ENCODE measurements around the gene CCDC93. TPM values are rescaled to one million over a fixed set of nuclear protein-coding genes. Genes with fewer than 3 reads are reported as not detected.

Gene CCDC93
- total and polyA plus RNA-seq, 9 donors: 10.3 to 33.8 (median 25.4) TPM

- Histone ChIP-seq H3K9me3 (no peaks in the 10 kb centered on the region), H3K27me3 (no peaks in the 10 kb centered on the region), H3K4me3 (no peak overlapping the region), H3K4me1 (ENCODE audit: insufficient read depth) (no peaks in the 10 kb centered on the region), H3K27ac (no peak overlapping the region), H3K36me3 (no peaks in the 10 kb centered on the region)
- DNase-seq: no peak
- WGBS, 3 donors: 82 to 93% (median 85%) methylated on average over 1 of the region's 1 CpG
- intact Hi-C loops (cut with DNase I): no loop called here
- TF ChIP-seq CTCF (IDR thresholded peaks at IDR 0.05) (no peak), EP300 (IDR thresholded peaks at IDR 0.05) (no peak), POLR2A (IDR thresholded peaks at IDR 0.05) (no peak)
These were observed 32.1 kb downstream of the CCDC93 start for GRCh38 chr2:117981810-117982209.

DNA sequence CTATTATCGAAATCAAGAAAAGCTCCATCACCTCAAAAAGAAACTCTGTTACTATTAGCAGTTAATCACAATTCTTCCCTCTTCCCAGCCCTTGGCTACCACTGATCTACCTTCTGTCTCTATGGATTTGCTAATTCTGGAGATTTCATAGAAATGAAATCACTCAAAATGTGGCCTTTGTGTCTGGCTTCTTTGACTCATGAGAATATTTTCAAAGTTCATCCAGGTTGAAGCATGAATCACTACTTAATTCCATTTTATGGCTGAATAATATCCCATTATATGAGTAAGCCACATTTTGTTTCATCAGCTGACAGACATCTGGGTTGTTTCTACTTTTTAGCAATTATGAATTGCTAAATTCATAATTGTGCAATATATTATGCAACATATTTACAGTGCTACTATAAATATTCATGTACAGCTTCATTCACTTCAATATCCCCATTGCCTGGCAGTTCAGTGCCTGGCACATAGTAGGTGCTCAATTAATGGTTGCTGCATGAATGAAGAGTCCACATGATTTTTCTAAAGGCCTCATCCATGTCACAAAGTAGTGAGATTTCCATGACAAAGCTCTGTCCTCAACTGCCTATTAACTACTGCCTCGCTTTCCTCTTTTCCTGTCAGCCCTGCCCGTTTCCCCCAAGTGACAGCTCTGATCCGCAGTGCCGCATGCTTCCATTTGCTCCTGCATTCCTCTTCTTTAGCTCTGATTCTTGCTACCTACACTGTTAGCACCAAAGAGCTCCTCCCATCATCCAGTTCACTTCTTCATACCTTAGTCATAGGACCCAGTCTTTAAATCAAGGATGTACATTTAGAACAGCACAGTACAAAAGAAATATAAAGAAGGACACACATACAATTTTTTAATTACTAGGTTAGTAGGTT, 32.8 kb downstream of the CCDC93 start:
- Histone ChIP-seq H3K36me3 (no peaks in the 10 kb centered on the region), H3K27ac (no peak overlapping the region), H3K4me3 (no peak overlapping the region), H3K9me3 (no peaks in the 10 kb centered on the region), H3K27me3 (no peaks in the 10 kb centered on the region), H3K4me1 (ENCODE audit: insufficient read depth) (no peaks in the 10 kb centered on the region)
- 92 to 96% (median 92%) methylated on average over 5 of the region's 5 CpGs for WGBS, 3 donors
- no peak for TF ChIP-seq POLR2A (IDR thresholded peaks at IDR 0.05)
- TF ChIP-seq CTCF (IDR thresholded peaks at IDR 0.05): no peak
- TF ChIP-seq EP300 (IDR thresholded peaks at IDR 0.05): no peak
- no peak for DNase-seq
- intact Hi-C loops (cut with DNase I): no loop called here

DNA sequence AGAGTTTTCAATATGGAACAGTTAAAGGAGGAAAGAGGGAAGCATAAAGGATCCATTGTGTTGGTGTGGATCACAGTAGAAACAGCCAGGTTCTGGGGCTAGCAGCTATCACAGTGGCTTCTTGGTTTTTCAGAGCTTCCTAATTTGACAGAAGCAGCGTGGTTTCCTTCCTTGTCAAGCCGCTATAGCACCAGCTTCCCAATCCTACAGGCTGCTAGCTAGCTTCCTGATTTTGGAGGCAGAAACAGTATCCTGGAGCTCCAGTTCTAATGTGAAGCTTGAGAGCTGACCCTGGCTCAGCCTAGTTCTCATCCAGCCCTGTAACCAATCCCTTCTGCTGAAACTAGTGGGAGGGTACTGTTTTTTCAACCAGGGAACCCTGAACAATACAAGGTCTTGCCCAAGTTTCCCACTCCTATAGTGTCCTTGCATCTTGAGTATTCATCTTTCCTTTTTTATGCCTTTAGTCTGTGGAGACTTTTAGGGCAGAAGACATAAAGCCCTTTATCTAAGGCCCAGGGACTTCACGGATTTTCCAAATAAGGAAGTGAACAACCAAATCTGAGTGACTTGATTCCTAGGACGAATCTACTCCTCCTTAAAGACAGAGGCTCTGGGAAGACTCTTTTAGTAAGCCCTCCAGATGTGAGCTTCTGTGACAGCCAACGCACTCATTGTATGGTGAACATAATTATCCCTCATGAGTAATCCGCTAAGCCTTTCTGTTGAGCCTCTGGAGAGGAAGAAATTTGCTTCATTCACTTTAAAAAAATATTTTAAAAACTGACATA, 33.8 kb downstream of the CCDC93 start:
- intact Hi-C loops (cut with DNase I): no loop called here
- Histone ChIP-seq H3K4me1 (ENCODE audit: insufficient read depth) (no peaks in the 10 kb centered on the region), H3K27ac (no peak overlapping the region), H3K27me3 (no peaks in the 10 kb centered on the region), H3K36me3 (no peaks in the 10 kb centered on the region), H3K4me3 (no peak overlapping the region), H3K9me3 (no peaks in the 10 kb centered on the region)
- WGBS, 3 donors: 77 to 89% (median 87%) methylated on average over 6 of the region's 6 CpGs
- no peak for DNase-seq
- TF ChIP-seq POLR2A (IDR thresholded peaks at IDR 0.05): no peak
- no peak for TF ChIP-seq EP300 (IDR thresholded peaks at IDR 0.05)
- TF ChIP-seq CTCF (IDR thresholded peaks at IDR 0.05): no peak

DNA sequence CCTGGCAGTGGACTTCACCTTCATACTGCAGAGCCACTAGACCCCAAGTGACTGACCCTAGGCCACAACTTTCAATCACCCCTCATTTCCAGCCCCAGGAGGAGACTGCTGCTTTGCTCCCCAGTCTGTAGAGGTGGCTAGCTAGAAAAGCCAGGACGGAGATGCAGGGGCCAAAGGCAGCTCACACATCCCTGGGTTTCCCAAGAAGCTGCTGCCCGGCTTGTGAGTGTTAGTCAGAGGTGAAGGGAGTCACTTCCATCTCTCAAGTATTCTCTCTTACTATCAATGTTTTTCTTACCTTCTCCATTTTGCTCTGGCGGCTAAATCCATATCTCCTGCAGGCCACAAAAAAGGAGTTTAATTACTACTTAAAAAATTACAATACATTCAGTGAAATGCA, 36.2 kb downstream of the CCDC93 start:
- Histone ChIP-seq H3K27ac (no peak overlapping the region), H3K27me3 (no peaks in the 10 kb centered on the region), H3K4me3 (no peak overlapping the region), H3K36me3 (no peaks in the 10 kb centered on the region), H3K4me1 (ENCODE audit: insufficient read depth) (no peaks in the 10 kb centered on the region), H3K9me3 (no peaks in the 10 kb centered on the region)
- TF ChIP-seq CTCF (IDR thresholded peaks at IDR 0.05) (no peak), POLR2A (IDR thresholded peaks at IDR 0.05) (no peak), EP300 (IDR thresholded peaks at IDR 0.05) (no peak)
- DNase-seq: no peak
- 91 to 94% (median 92%) methylated on average over 3 of the region's 3 CpGs for WGBS, 3 donors
- intact Hi-C loops (cut with DNase I): no loop called here

All from ovary (tissue), 9 donors.